Fibroblast of peridontal ligament (primary cell): Measurements from ENCODE around the gene L3HYPDH.
"Not testable (repeated sequence)": the region's sequence is repeated elsewhere in the genome, so short reads cannot be mapped to it uniquely, and the experiment has no call there.

Source experiments
- DNase-seq: peaks from one replicate; pipeline ENCODE4 v3.0.0-alpha.2; 2010; ENCODE audit errors: extremely low read depth

L3HYPDH gene

DNA sequence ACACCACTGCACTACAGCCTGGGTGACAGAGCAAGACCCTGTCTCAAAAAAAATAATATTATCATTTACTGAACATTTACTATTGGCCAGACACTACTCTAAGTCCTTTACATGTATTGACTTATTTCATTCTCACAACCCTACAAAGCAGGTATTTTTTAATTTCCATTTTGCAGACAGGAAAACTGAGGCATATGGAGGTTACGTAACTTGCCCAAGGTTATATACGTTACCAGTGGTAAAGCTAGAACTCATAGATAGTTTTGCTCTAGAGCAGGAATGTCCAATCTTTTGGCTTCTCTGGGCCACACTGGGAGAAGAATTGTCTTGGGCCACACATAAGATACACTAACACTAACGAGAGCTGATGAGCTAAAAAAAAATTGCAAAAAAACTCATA is 5.7 kb downstream of the L3HYPDH start:
- no peak for DNase-seq

DNA sequence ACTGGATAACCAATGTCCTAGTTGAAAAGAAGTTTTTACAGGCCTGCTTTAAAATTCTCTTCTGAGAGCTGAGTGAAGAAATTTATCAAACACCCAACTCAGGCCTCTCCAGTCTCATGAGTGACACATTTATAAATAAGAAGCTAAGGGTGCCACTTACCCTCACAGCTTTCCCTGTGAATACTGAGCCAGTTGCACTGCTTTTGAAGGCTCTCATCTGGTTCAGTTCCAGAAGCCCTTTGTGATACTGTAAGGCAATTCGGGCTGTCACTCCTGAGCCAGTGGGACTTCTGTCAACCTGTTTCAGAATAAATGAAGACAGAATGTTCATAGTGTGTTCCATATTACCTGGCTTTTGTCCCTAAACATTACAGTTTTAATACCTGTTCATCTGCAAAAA is 8.5 kb downstream of the L3HYPDH start:
- DNase-seq = no peak

DNA sequence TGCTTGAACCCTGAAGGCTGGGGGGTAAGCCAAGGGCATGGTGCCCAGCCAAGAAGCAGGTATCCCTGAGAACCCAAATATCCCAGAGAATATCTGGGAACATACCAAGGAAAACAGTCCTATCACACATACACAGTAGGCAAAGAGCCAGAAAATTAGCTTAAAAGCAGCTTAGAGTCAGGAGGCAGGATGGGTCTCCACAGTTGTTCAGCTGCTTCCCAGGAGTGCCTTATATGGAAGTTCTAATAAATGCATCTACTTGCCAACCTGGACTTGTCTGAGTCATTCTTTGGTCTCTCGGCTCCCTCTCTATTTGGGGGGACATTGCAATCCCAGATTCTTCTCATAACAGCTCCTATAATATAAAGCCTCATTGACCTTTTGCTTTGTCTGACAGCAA is 10.0 kb downstream of the L3HYPDH start:
- peak; percentile 21 for DNase-seq

DNA sequence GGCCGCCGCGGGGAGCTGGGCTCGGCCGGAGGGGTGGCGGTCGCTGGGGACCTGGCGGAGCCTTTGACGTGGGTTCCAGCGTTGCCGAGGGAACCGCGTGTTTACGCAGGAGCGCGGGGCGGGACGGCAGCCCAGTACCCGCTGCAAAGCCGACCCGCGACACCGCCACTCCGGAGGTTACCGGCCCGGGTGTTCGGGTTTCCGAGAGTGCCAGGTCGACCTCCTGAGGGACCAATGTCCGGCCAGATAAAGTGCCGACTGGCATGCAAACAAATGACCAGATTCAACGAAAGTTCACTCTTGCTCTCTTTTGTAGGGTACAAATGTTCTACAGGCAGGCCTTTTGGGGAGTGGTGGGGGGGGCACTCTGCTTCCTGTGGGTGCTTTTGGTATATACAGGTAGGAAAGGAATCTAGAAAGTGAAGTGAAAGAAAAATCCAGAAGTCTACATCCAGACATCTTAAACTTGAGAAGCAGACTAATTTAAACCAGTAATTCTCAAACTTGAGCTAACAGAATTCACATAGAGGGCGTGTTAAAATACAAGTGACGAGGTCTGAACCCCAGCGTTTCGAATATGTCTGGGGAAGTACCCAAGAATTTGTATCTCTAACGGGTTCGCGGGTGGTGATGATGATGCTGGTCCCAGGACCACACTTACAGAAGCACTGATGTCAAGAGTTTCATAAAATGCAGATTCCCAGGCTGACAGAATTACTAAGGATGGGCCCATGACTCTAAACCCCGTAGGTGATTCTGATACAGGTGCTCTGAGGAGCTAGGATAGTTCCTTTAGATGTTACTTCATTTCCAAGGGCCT is 18.7 kb downstream of the L3HYPDH start, which contains the start of gene GPR135:
TSS of gene GPR135 (minus strand) at position 65 of the 820 bp plus-strand sequence. CDS start 154 bp downstream, outside the sequence.
- peak; percentile 14 for DNase-seq

DNA sequence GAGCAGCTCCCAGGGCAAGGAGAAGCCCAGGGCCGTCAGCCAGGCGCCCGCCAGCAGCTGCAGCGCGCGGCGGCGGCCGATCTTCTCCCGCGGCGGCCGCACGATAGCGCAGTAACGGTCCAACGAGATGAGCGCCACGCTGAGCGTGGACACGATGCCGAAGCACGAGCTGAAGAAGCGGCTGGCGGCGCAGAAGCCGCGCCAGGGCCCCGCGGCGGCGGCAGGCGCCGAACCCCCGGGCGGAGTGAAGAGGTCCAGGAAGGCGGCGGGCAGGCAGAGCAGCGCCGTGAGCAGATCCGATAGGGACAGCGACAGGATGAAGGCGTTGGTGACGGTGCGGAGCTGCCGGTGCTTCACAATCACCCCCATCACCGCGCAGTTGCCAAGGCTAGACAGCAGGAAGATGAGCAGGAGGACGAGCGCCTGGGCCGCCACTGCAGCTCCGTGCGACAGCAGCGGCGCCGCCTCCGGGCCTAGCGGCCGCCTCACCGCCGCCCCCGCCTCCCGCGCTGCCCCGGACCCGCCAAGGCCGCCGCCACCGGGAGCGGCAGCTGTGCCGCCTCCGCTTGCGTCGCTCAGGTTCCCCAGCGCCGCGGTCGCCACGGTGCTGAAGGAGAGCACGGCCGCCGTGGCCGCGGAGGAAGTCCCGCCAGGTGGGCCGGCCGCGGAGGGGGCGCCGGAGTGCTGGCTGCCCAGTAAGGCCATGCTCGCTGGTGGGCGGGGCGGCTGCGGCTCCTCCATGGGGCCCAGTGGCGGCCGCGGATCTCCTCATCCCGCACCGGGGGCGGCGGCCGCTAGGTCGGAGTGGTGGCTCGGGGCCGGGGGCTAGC is 19.5 kb downstream of the L3HYPDH start:
- DNase-seq = peak; percentile 31

DNA sequence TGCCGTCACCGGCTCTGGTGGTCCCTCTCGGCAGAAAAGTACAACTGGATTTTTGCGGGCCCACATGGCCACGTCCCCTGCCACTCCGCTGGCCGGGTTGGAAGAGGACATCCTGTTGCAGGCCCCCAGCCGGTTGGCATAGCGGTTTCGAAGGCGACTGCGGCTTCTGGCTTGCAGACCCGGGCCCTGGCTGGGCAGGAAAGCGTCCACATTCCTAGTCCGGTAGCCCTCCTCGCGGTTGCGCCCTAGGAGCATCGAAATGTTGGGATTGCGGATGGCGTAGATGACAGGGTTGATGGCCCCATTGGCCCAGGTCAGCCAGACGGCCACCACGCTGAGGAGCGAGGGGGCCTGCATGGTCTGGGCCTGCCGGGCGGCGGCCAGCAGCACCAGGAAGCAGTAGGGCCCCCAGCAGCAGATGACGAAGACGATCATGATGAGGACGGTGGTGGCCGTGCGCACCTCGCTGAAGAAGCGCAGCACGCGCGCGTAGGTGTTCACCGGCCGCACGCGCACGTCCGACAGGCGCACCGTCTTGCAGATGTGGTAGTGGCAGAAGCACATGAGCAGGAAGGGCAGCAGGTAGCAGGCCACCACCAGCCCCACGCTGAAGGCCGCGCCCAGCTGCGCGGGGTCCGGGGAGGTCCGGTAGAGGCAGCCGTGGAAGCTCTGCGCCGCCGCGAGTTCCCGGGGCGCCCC is 20.3 kb downstream of the L3HYPDH start:
- no peak for DNase-seq

DNA sequence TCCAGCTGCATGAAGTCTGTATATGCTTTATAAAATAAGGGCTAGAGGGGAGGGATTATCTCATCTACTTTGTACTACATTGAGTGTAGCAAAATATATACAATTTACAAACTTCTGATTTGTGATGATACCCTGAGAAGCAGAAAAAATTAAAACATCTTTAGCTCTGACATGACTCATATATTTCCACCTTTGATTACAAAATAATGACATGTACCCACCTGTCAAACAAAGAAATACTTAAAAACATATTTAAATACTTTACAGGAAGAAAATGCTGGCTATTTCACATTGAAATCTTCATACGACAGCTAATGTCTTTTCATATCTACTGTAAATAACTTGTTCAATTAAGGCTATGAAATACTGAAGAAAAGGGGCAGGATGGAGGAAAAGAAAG is 22.3 kb downstream of the L3HYPDH start:
- no peak for DNase-seq

DNA sequence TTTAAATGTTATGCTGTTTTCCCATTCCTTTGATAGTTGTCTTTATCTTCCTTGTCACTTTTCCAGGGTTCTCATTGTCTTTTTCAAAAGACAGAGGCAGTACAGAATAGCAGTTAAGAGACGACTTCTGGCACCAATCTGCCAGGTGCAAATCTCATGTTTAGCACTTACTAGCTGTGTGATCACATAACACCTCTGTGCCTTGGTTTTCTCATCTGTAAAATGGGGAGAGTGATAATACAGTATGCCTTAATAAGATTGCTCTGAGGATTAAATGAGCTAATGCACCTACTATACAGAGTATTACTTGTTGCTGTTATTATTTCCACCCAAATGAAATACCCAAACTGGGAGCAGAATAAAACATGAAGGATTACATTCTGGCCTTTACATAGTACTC is 23.8 kb downstream of the L3HYPDH start:
- DNase-seq = no peak

DNA sequence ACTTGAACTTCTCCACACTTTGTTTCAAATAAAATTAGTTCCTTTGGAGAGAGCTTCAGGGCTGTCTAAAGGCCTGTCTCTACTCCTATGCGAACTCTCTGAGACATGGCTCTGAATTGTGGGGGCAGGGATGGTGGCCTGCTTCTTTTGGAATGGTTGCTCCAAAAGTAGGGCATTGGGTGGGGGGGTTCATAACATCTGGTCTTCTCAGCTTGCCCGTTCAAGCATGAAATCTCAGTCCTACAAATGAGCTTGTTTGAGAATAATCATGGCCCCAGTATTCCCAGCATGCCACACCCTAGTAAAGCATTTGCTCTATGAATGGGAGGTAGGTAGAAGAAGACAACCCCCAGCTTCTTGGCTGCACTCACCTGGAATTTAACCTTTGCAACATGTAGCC is 25.7 kb downstream of the L3HYPDH start:
- no peak for DNase-seq

DNA sequence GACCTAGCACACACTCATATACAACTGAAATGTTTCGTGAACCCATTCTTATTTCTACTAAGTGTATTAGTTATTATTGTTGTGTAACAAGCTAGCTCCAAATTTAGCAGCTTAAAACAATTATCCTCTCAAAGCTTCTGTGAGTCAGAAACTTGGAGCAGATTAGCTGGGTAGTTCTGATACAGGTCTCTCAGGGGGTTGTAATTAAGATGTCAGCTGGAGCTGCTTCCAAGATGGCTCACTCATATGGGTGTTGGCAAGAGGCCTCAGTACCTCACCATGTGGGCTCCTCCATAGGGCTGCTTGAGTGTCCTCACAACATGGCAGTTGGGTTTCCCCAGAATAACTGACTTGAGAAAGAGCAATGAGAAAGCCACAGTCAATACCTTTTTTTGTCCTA is 28.8 kb downstream of the L3HYPDH start:
- peak; percentile 97 for DNase-seq

DNA sequence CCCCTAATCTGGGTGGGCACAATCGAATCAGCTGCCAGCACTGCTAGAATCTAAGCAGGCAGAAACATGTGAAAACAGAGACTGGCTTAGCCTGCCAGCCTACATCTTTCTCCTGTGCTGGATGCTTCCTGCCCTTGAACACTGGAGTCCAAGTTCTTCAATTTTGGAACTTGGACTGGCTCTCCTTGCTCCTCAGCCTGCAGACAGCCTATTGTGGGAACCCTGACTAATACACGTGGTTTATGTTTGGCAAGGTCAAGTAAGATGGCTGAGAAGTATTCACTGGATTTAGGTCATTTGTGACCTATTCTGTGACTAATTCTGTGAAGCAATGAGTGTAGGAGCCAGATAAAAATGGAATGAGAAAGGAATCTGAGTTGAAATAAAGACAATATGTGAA is 30.1 kb downstream of the L3HYPDH start:
- DNase-seq = peak; percentile 99

DNA sequence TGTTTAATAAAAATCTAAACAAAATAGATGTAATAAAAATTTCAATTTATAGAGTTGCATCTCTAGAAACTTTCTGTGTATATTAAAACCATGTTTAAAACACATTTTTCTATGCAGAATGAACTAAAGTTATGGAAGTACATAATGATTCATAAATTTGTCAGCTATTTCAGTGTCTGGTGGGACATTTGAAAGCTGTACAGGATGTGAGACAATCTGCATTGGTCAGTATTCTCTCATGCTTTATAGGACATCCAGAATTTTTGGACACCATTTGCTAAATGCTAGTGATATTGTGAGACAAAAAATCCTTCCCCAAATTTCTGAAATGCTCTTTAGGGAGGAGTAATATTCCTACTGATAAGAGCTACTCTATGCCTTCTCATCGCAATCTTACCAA is 32.4 kb downstream of the L3HYPDH start:
- DNase-seq = no peak

DNA sequence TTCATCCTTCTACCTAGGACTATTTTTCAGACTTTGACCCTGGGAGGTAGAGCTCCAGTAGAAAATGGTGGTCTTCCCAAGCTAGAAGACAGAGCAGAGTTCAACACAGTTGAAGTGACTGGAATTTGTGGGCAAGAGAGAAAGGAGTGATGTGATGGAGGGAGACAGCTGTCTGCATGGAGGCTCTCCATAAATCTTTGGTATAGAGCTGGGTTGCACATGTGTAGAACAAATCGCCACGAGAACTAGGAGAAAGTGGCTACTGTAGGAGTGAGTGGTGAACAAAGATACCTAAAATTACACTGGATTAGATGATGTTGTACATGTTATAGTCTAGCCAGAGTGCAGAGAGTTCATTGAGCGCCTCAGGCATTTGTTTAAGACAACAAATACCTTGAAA is 33.5 kb downstream of the L3HYPDH start:
- no peak for DNase-seq

DNA sequence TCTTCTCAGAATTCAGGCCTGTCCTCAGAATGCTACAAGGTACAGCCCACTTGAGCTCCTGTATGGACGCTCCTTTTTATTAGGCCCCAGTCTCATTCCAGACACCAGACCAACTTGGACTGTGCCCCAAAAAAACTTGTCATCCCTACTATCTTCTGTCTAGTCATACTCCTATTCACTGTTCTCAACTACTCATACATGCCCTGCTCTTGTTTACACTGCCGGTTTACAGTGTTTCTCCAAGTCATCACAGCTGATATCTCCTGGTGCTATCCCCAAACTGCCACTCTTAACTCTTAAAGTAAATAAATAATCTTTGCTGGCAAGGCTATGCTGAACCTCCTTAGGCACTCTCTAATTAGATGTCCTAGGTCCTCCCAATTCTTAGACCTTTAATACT is 35.5 kb downstream of the L3HYPDH start:
- not testable (repeated sequence) for DNase-seq

DNA sequence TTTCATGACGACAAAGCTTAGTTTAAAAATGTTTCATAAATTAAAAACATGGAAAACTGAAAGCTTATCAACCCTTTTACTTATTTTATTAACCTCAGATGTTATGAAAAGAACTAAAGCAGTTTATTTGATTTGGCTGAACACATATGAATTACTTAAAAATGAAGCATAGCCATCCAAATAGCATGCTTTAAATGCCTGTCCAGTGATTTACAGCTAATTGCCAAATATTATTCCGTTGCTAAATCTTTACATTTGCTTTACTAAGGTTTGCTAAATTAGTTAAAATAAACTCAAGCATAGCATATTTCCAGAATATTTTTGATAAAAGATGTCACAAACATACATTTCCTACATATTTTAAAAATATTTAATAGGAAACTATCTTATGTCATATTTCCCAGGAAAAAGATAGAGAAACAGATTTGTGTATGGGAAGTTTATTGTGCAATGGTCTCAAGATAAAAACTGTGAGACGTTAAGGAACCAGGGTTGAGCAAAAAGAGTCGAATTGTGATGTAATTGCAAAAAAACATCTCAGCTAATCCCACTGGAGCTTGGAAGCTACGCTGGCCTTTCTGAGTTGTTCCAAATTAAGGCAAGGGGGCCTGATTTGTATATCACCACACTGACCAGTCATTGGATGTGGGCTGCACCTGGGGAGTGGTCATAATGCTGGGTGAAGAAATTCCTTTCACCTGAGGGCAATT is 44.8 kb downstream of the L3HYPDH start:
- peak; percentile 81 for DNase-seq

DNA sequence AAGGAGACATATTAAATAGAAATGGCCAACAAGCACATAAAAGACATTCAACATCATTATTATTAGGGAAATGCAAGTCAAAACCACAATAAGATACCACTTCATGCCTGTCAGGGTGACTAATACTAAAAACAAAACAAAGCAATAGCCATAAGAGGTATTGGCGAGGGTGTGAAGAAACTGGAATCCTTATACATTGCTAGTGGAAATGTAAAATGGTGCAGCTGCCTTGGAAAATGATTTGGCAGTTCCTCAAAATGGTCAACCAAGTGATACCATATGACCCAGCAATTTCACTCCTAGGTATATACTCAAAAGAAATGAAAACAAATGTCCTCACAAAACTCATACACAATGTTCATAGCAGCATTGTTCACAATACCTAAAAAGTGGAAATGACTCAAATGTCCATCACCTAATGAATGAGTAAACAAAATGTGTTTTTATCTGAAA is 46.0 kb downstream of the L3HYPDH start:
- DNase-seq = peak; percentile 58

DNA sequence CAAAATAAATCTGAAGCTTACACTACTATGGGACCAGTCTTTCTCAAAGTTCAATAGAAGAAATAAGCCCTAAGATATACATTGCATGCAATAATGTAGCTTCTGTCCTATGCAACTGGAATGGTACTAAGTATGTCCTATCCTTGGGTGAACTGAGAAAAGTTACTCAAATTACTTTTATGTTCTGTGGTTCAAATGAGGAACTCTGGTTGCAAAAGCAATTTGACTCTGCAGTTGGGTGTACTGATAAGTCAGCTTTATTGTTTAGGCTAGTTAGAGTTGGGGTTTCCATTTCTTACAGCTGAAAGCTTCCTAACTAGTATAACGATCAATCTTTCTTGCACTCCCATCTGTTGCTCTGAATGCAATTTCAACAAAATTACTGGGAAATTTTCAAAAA is 48.2 kb downstream of the L3HYPDH start:
- no peak for DNase-seq

DNA sequence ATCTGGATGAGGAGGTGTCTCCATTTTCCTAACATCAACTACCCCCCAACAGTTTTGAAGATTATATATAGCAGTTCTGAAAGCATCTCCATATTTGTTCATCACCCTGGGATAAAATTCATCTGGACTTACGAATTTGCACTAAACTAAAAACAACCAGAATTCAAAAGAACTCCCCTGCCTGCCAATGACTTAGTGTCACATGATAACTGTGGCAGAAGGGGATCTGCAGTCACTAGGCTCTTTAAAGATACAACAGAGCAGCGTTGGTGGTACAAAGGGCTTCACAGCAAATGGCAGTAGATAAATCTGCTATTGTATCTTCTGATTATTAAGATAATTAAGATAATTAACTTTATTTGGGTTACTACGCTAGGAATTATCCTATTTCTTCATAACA is 49.1 kb downstream of the L3HYPDH start:
- DNase-seq = no peak

DNA sequence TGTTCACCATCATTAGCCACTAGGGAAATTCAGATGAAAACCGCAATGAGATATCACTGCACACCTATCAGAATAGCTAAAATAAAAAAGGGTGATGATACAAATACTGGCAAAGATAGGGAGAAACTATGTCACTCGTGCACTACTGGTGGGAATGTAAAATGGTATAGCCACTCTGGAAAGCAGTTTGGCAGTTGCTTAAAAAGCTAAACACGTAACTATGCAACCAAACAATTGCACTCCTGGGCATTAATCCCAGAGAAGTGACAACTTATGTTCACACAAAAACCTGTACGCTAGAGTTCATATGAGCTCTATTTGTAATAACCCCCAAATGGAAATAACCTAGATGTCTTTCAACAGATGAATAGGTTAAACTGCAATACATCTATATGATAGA is 54.4 kb downstream of the L3HYPDH start:
- DNase-seq = no peak

DNA sequence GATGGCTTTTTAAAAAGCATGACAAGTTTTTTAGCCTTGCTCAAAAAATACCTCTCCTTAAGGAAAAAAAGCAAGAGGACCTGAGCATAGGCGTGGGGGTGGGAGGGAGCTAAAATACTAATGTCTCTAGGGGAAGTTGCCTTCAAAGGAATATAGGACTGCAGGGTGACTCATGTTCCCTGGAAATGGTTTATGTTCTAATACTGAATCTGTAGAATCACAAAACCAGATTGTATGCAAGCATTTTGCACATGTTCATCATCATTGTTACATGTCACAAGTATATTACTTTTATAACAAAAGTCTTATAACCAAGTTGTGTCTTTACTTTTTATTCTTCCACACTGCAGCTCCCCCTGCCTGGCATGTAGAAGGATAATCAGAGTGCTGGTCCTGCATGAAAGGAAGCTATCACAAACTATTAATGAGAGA is 55.6 kb downstream of the L3HYPDH start:
- DNase-seq = peak; percentile 79
